Measurements from ENCODE around the gene RAB30.
A peak's percentile ranks its signal among the peaks of the same experiment; 100 is the strongest.

Gene RAB30

GRCh38 chr11:83039566-83039965 is 32.1 kb downstream of the RAB30 start:
- no peak for DNase-seq (ENCODE audit: low spot score)

GRCh38 chr11:83037877-83038276 is 33.8 kb downstream of the RAB30 start:
- DNase-seq (ENCODE audit: low spot score) = no peak

- DNase-seq (ENCODE audit: low spot score) = no peak
These were observed 35.0 kb downstream of the RAB30 start for GRCh38 chr11:83036701-83037100.

- no peak for DNase-seq (ENCODE audit: low spot score)
These were observed 36.4 kb downstream of the RAB30 start for GRCh38 chr11:83035070-83035854.

GRCh38 chr11:83034673-83035014 is 37.1 kb downstream of the RAB30 start:
- no peak for DNase-seq (ENCODE audit: low spot score)

- peak; percentile 8 for DNase-seq (ENCODE audit: low spot score)
These were observed 37.6 kb downstream of the RAB30 start for GRCh38 chr11:83033972-83034672.

- no peak for DNase-seq (ENCODE audit: low spot score)
These were observed 38.3 kb downstream of the RAB30 start for GRCh38 chr11:83033371-83033770.

- no peak for DNase-seq (ENCODE audit: low spot score)
These were observed 40.6 kb downstream of the RAB30 start for GRCh38 chr11:83031127-83031526.

- no peak for DNase-seq (ENCODE audit: low spot score)
These were observed 43.9 kb downstream of the RAB30 start for GRCh38 chr11:83027794-83028193.

GRCh38 chr11:83027289-83027688 is 44.4 kb downstream of the RAB30 start:
- DNase-seq (ENCODE audit: low spot score) = no peak

GRCh38 chr11:83026229-83026628 is 45.5 kb downstream of the RAB30 start:
- no peak for DNase-seq (ENCODE audit: low spot score)

GRCh38 chr11:83025267-83025704 is 46.4 kb downstream of the RAB30 start:
- no peak for DNase-seq (ENCODE audit: low spot score)

GRCh38 chr11:83024270-83024854 is 47.3 kb downstream of the RAB30 start:
- no peak for DNase-seq (ENCODE audit: low spot score)

- no peak for DNase-seq (ENCODE audit: low spot score)
These were observed 48.3 kb downstream of the RAB30 start for GRCh38 chr11:83023410-83023809.

- DNase-seq (ENCODE audit: low spot score) = no peak
These were observed 49.9 kb downstream of the RAB30 start for GRCh38 chr11:83021780-83022125.

GRCh38 chr11:83020942-83021779 is 50.5 kb downstream of the RAB30 start:
- DNase-seq (ENCODE audit: low spot score) = no peak

- DNase-seq (ENCODE audit: low spot score) = no peak
These were observed 51.7 kb downstream of the RAB30 start for GRCh38 chr11:83019888-83020579.

- DNase-seq (ENCODE audit: low spot score) = no peak
These were observed 56.7 kb downstream of the RAB30 start for GRCh38 chr11:83014951-83015350.

- DNase-seq (ENCODE audit: low spot score) = no peak
These were observed 59.3 kb downstream of the RAB30 start for GRCh38 chr11:83012168-83013067.

- no peak for DNase-seq (ENCODE audit: low spot score)
These were observed 60.1 kb downstream of the RAB30 start for GRCh38 chr11:83011333-83012167.
